Measurements from ENCODE around the gene DDX1.

Gene DDX1

DNA sequence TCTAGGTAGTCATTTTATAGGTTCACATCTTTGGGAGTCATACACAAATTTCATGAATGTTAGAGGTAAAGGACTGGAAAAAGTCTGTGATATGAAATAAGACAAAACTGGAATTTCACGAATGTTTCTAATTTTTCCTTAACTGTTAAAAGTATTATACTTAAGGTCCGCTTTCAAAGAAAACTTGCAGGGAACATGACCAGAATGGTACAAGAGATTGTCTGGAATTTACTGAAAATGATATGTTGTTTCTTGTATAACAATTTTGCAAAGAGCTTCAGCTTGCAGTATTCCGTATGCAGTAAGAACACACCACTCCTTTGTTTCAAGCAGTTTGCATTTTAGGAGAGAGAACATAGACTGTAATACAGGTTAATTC lies 1.6 kb downstream of the DDX1 start:
- no peak overlapping the region for H3K27ac ChIP-seq (replicated peaks)
- no peaks in the 10 kb centered on the region for H3K27me3 ChIP-seq (ENCODE audit: insufficient read depth, poor library complexity, severe bottlenecking)
- no peak for DNase-seq (ENCODE audit: low read depth in 1 of 2, low spot score in 1 of 2)
- H3K4me3 ChIP-seq (replicated peaks; ENCODE audit: insufficient read depth, low read length), result no peak overlapping the region
- TF ChIP-seq, protein P1, sequence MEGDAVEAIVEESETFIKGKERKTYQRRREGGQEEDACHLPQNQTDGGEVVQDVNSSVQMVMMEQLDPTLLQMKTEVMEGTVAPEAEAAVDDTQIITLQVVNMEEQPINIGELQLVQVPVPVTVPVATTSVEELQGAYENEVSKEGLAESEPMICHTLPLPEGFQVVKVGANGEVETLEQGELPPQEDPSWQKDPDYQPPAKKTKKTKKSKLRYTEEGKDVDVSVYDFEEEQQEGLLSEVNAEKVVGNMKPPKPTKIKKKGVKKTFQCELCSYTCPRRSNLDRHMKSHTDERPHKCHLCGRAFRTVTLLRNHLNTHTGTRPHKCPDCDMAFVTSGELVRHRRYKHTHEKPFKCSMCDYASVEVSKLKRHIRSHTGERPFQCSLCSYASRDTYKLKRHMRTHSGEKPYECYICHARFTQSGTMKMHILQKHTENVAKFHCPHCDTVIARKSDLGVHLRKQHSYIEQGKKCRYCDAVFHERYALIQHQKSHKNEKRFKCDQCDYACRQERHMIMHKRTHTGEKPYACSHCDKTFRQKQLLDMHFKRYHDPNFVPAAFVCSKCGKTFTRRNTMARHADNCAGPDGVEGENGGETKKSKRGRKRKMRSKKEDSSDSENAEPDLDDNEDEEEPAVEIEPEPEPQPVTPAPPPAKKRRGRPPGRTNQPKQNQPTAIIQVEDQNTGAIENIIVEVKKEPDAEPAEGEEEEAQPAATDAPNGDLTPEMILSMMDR (IDR thresholded peaks at IDR 0.05; ENCODE audit: insufficient read depth, low read length), result no peak
- TF ChIP-seq GABPA (IDR thresholded peaks at IDR 0.05; ENCODE audit: low read depth), result no peak
- TF ChIP-seq, protein P2, sequence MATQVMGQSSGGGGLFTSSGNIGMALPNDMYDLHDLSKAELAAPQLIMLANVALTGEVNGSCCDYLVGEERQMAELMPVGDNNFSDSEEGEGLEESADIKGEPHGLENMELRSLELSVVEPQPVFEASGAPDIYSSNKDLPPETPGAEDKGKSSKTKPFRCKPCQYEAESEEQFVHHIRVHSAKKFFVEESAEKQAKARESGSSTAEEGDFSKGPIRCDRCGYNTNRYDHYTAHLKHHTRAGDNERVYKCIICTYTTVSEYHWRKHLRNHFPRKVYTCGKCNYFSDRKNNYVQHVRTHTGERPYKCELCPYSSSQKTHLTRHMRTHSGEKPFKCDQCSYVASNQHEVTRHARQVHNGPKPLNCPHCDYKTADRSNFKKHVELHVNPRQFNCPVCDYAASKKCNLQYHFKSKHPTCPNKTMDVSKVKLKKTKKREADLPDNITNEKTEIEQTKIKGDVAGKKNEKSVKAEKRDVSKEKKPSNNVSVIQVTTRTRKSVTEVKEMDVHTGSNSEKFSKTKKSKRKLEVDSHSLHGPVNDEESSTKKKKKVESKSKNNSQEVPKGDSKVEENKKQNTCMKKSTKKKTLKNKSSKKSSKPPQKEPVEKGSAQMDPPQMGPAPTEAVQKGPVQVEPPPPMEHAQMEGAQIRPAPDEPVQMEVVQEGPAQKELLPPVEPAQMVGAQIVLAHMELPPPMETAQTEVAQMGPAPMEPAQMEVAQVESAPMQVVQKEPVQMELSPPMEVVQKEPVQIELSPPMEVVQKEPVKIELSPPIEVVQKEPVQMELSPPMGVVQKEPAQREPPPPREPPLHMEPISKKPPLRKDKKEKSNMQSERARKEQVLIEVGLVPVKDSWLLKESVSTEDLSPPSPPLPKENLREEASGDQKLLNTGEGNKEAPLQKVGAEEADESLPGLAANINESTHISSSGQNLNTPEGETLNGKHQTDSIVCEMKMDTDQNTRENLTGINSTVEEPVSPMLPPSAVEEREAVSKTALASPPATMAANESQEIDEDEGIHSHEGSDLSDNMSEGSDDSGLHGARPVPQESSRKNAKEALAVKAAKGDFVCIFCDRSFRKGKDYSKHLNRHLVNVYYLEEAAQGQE (IDR thresholded peaks at IDR 0.05; ENCODE audit: insufficient replicate concordance, low read depth), result no peak
- TF ChIP-seq SPI1 (IDR thresholded peaks at IDR 0.05; ENCODE audit: borderline replicate concordance, low read depth), result no peak
- TF ChIP-seq POLR2AphosphoS5 (IDR thresholded peaks at IDR 0.05; ENCODE audit: low read depth), result no peak

DNA sequence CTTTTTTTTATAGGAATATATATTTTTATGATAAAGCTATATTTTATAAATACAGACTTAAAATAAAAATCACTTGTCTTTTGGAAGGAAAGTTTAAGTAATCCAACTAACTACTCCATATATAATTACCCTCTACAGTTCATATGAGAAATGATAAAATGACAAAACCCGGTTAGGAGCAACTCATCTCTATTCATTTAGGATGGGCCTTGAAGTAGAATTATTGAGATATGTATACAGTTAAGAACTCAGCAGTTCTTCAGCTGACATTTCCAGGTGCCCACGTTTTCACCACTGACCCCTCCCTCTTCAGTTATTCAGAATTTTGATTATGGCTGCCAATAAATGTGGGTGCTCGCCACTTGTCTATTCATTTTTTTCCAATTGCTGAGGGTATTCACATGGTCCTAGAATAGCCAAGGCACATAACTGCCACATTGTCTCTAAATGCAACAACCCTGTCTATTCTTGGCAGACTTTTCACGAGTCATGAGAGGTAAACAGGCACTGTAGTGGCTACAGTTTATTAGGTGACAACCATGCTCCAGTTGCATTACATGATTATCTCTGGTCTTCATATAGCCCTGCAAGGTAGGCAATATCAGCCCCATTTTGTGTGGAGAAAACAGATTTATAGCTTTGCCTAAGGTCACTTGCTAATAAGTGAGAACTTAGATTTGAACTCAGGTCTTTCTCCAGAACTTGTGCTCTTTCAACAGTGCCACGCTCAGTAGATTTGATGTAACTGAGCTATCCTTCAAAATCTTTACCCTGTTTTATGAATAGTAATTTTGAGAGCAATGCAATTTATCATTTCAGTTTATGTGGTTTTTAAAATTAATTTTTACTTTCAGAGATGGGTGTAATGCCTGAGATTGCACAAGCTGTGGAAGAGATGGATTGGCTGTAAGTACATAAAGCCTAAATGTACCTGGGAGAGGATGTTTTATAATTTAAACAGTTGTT lies 2.9 kb downstream of the DDX1 start:
- Histone ChIP-seq H3K27me3 (ENCODE audit: insufficient read depth, poor library complexity, severe bottlenecking) (no peaks in the 10 kb centered on the region), H3K27ac (replicated peaks) (no peak overlapping the region), H3K4me3 (replicated peaks; ENCODE audit: insufficient read depth, low read length) (no peak overlapping the region)
- TF ChIP-seq, protein P1 (IDR thresholded peaks at IDR 0.05; ENCODE audit: insufficient read depth, low read length), result no peak
- no peak for TF ChIP-seq POLR2AphosphoS5 (IDR thresholded peaks at IDR 0.05; ENCODE audit: low read depth)
- TF ChIP-seq, protein P2 (IDR thresholded peaks at IDR 0.05; ENCODE audit: insufficient replicate concordance, low read depth), result no peak
- TF ChIP-seq SPI1 (IDR thresholded peaks at IDR 0.05; ENCODE audit: borderline replicate concordance, low read depth), result no peak
- TF ChIP-seq GABPA (IDR thresholded peaks at IDR 0.05; ENCODE audit: low read depth), result no peak
- DNase-seq (ENCODE audit: low read depth in 1 of 2, low spot score in 1 of 2), result no peak

DNA sequence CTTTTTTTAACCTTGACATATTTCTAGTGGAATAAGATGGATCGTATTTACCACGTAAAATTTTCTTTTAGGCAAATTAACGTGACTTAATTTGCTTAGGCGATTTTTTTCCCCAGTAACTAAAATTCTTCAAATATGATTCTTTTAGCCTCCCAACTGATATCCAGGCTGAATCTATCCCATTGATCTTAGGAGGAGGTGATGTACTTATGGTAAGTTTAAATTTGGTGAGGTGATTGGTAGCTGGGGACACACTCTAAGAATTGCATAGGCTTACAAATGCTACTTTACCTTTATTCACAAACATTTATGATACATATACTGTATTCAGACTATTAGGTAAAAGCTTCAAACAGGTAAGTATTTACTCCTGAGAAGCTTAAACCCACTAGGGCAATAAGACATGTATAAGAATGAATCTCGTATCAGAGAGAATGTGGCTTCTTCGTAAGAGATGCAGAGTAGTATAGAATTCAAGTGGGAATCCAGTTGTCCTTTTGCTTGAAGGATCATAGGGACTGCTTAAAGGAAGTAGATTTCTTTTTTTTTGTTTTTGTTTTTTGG lies 3.8 kb downstream of the DDX1 start:
- DNase-seq (ENCODE audit: low read depth in 1 of 2, low spot score in 1 of 2), result no peak
- Histone ChIP-seq H3K27ac (replicated peaks) (no peak overlapping the region), H3K27me3 (ENCODE audit: insufficient read depth, poor library complexity, severe bottlenecking) (no peaks in the 10 kb centered on the region), H3K4me3 (replicated peaks; ENCODE audit: insufficient read depth, low read length) (no peak overlapping the region)
- TF ChIP-seq, protein P1 (IDR thresholded peaks at IDR 0.05; ENCODE audit: insufficient read depth, low read length), result no peak
- no peak for TF ChIP-seq POLR2AphosphoS5 (IDR thresholded peaks at IDR 0.05; ENCODE audit: low read depth)
- TF ChIP-seq GABPA (IDR thresholded peaks at IDR 0.05; ENCODE audit: low read depth), result no peak
- TF ChIP-seq SPI1 (IDR thresholded peaks at IDR 0.05; ENCODE audit: borderline replicate concordance, low read depth), result no peak
- TF ChIP-seq, protein P2 (IDR thresholded peaks at IDR 0.05; ENCODE audit: insufficient replicate concordance, low read depth), result no peak

Data from HL-60 (cell line).